ENCODE measurements around the gene RAB3B. TPM values are rescaled to one million over a fixed set of nuclear protein-coding genes. Genes with fewer than 3 reads are reported as not detected.

Gene RAB3B
- total and polyA plus RNA-seq, 9 of the 15 experiments (the other 6 are each of a cell fraction or from before 2014, with no cell fraction given), result 0.07 to 0.47 (median 0.27) TPM

GRCh38 chr1:52033190-52034049 lies 42.9 kb upstream of the RAB3B start, which contains the start of gene KTI12:
Gene KTI12, minus strand, starts transcription at chr1:52033810. Its CDS starts 49 bp downstream, at chr1:52033761.
- intact Hi-C loops (cut with micrococcal nuclease) (no loop called here), in situ Hi-C loops (cut with MboI) (no loop called here)
- H4K20me1 ChIP-seq (replicated peaks; ENCODE audit: control insufficient read depth, insufficient read depth, low read length), result peaks cover 17% of the 10 kb centered on the region
- FAIRE-seq, result peak; percentile 97
- H3K4me2 ChIP-seq (ENCODE audit: insufficient read depth, low read length), result peak within 1 kb of the TSS; percentile 94
- H3K36me3 ChIP-seq (ENCODE audit: control insufficient read depth, insufficient read depth, low read length), result peaks cover 30% of the 10 kb centered on the region
- H3K27me3 ChIP-seq (ENCODE audit: control insufficient read depth in 2 of 2, insufficient read depth in 2 of 2, low read length in 2 of 2), result no peaks in the 10 kb centered on the region
- H3K9ac ChIP-seq (ENCODE audit: insufficient read depth in 1 of 2, low read depth in 2 of 2, low read length in 2 of 2), result peak within 1 kb of the TSS; percentile 88 to 100
- peak within 1 kb of the TSS; percentile 88 for H3K27ac ChIP-seq (ENCODE audit: extremely low read depth, low read depth, low read length)
- peak within 1 kb of the TSS; percentile 66 for H3K4me3 ChIP-seq
- H2AFZ ChIP-seq (ENCODE audit: low read depth, low read length), result peak within 1 kb of the TSS; percentile 93
- 3% methylated on average over 77 of the region's 78 CpGs for WGBS (ENCODE audit: insufficient coverage, low coverage, missing lambda C conversion rate)
- peaks cover 37% of the 10 kb centered on the region for H3K79me2 ChIP-seq (ENCODE audit: control insufficient read depth, insufficient read depth, low read length)
- no peaks in the 10 kb centered on the region for H3K9me3 ChIP-seq (replicated peaks; ENCODE audit: control insufficient read depth, insufficient read depth, low read depth, low read length)
- ATAC-seq, result peak; percentile 93
- H3K9me1 ChIP-seq (ENCODE audit: control insufficient read depth, insufficient read depth, low read length), result no peaks in the 10 kb centered on the region
- DNase-seq (ENCODE audit: extremely low read depth in 1 of 4, low spot score in 3 of 4), result peak; percentile 85 to 97 (median 88)
- TSS peak; percentile 58 for BruUV-seq (replicated peaks)
- ChIA-PET CTCF (ENCODE audit: low intra/inter-chr PET ratio) (no interaction called here), POLR2A (interaction anchor here (0.6 to 2.7 kb wide), 9 partner anchors 9 to 514 kb away, joined by 3 to 15 read pairs (median 5); partner anchors contain the start of gene TXNDC12)
- H3K4me1 ChIP-seq (replicated peaks in 1 of 2; ENCODE audit: control insufficient read depth in 2 of 2, insufficient read depth in 2 of 2, low read length in 2 of 2), result peaks cover 12 to 17% of the 10 kb centered on the region in 2 experiments; a peak in 4 of 5 replicates
- no peak for TF ChIP-seq HDAC6 (IDR thresholded peaks at IDR 0.05; ENCODE audit: low read depth, low read length)
- no peak for TF ChIP-seq PHF21A (IDR thresholded peaks at IDR 0.05; ENCODE audit: borderline replicate concordance, low read depth)
- no peak for TF ChIP-seq ARID2 (IDR thresholded peaks at IDR 0.05)
- no peak for TF ChIP-seq ZC3H8 (IDR thresholded peaks at IDR 0.05)
- no peak for TF ChIP-seq TAF9B (IDR thresholded peaks at IDR 0.05; ENCODE audit: partially characterized antibody)
- TF ChIP-seq HNRNPL (IDR thresholded peaks at IDR 0.05; ENCODE audit: low read depth, low read length), result peak; percentile 63; the same call in 1 of the 2 replicates
- peak; percentile 80 for TF ChIP-seq FOXP1 (CRISPR knock-in tag; IDR thresholded peaks at IDR 0.05)
- TF ChIP-seq ARID1B (IDR thresholded peaks at IDR 0.05), result no peak
- no peak for TF ChIP-seq ZNF311 (CRISPR knock-in tag; IDR thresholded peaks at IDR 0.05)
- 0 out of 2 replicates have a peak, but pooled peaks have one; percentile 60 for TF ChIP-seq THAP7 (CRISPR knock-in tag; IDR thresholded peaks at IDR 0.05)
- TF ChIP-seq JUN (IDR thresholded peaks at IDR 0.05; ENCODE audit: borderline replicate concordance, low read depth, low read length), result peak; percentile 60; the same call in 1 of the 2 replicates
- peak; percentile 53; the same call in 1 of the 2 replicates for TF ChIP-seq JUN (CRISPR knock-in tag; IDR thresholded peaks at IDR 0.05; ENCODE audit: borderline replicate concordance)
- TF ChIP-seq ZNF79 (CRISPR knock-in tag; IDR thresholded peaks at IDR 0.05; ENCODE audit: low read depth), result no peak
- TF ChIP-seq SRSF3 (IDR thresholded peaks at IDR 0.05; ENCODE audit: insufficient read depth, low read length), result no peak; the same call in 1 of the 2 replicates
